Stomach (tissue), 9 donors: ENCODE measurements around the gene MARCHF3. TPM values are rescaled to one million over a fixed set of nuclear protein-coding genes. Genes with fewer than 3 reads are reported as not detected.

Experiments used
- DNase-seq, 2 donors: peaks; one replicate each; pipeline versions ENCODE4 v3.0.0 to v3.0.0-alpha.2; 2013 to 2019
- H3K27ac ChIP-seq, 5 donors: fragments of 200-600 bp in 4 of 5; sonication (generic) in 4 of 5; one replicate each; pipeline ENCODE4 v1.5.1; 2013 to 2019; ENCODE audit warnings: mild to moderate bottlenecking in 1 of 5, moderate library complexity in 1 of 5
- H3K27me3 ChIP-seq, 3 donors: fragments of 200-600 bp; sonication (generic); one replicate each; pipeline ENCODE4 v1.5.1; 2017 to 2019; ENCODE audit warnings: mixed run types in 1 of 3
- H3K36me3 ChIP-seq, 4 donors: fragments of 200-600 bp; sonication (generic); 1 replicate in 3 of 4; 2 replicates in 1 of 4; pipeline ENCODE4 v1.5.1; 2016 to 2019
- H3K4me1 ChIP-seq, 4 donors: fragments of 200-600 bp; sonication (generic); one replicate each; pipeline ENCODE4 v1.5.1; 2016 to 2019
- H3K4me3 ChIP-seq, 4 donors: fragments of 200-600 bp; sonication (generic) in 3 of 4; one replicate each; pipeline ENCODE4 v1.5.1; 2016 to 2019; ENCODE audit warnings: mild to moderate bottlenecking in 1 of 4
- H3K9me3 ChIP-seq, 4 donors: fragments of 200-600 bp; sonication (generic); one replicate each; pipeline ENCODE4 v1.5.1; 2016 to 2019
- CTCF ChIP-seq, 7 experiments: fragments of 450-650 bp in 4 of 7; fragments of 200-600 bp in 3 of 7; sonication (generic) in 3 of 7; IDR thresholded peaks; one replicate each; pipeline ENCODE4 v1.5.1; 2016 to 2019; ENCODE audit warnings: antibody characterized with exemption in 7 of 7, control low read depth in 2 of 7, mild to moderate bottlenecking in 1 of 7
- EP300 ChIP-seq: sonication (generic); formaldehyde crosslinking; IDR thresholded peaks from one replicate; pipeline ENCODE4 v1.6.1; 2017; ENCODE audit warnings: antibody characterized with exemption
- POLR2A ChIP-seq, 4 donors: fragments of 450-650 bp; IDR thresholded peaks; one replicate each; pipeline ENCODE4 v1.6.1; 2016; ENCODE audit warnings: antibody characterized with exemption in 4 of 4, control low read depth in 2 of 4, mild to moderate bottlenecking in 1 of 4, moderate library complexity in 1 of 4
- POLR2AphosphoS5 ChIP-seq, 3 donors: sonication (generic); formaldehyde crosslinking; IDR thresholded peaks; one replicate each; pipeline ENCODE4 v1.6.1; 2016; ENCODE audit warnings: antibody characterized with exemption in 3 of 3
- WGBS, 5 donors: extraction: QIAGEN DNeasy Blood & Tissue Kit in 3 of 5; methylation state at CpG; one replicate each; pipeline versions ENCODE4 v1.1.5 to v1.1.7; 2013 to 2018; 5-methylcytosine and 5-hydroxymethylcytosine counted together
- intact Hi-C: fragments of 100-400 bp; cut with DNase I; formaldehyde crosslinking; loops from one replicate; pipeline ENCODE4 v1.15.1; 2023; ENCODE audit warnings: low total_unique reads
- polyA plus RNA-seq, 3 donors: library from polyadenylated mRNA; stranded (reverse); fragments of 200-250 nt; gene quantifications; one replicate each; pipeline ENCODE4 v1.2.3, GENCODE V29; 2013
- total RNA-seq, 5 donors: library from RNA; depleted of rRNA; stranded (reverse); fragments of >200 nt; gene quantifications; one replicate each; pipeline versions ENCODE4 v1.1.0 to v1.2.3, GENCODE V29; 2014 to 2016
- donor health status: healthy with polysubstance abuse.
- donor health status: Bipolar disorder and iron deficiency.
- donor health status: healthy.

Gene MARCHF3
- total and polyA plus RNA-seq, 8 donors = 1.1 to 11.9 (median 2.6) TPM; not detected in 1

- H3K4me3 ChIP-seq = no peak overlapping the region
- peaks cover 0 to 22% (median 4%) of the 10 kb centered on the region in 4 donors for H3K4me1 ChIP-seq
- intact Hi-C loops = no loop called here
- H3K27me3 ChIP-seq = no peaks in the 10 kb centered on the region
- no peaks in the 10 kb centered on the region for H3K36me3 ChIP-seq
- H3K27ac ChIP-seq = no peak overlapping the region
- no peak for DNase-seq
- WGBS, 5 donors = 76 to 89% (median 81%) methylated on average over 6 of the region's 6 CpGs
- no peaks in the 10 kb centered on the region for H3K9me3 ChIP-seq
- TF ChIP-seq CTCF (IDR thresholded peaks at IDR 0.05) (no peak), EP300 (no peak), POLR2A (IDR thresholded peaks at IDR 0.05) (no peak), POLR2AphosphoS5 (IDR thresholded peaks at IDR 0.05) (no peak)
These were observed 57.2 kb downstream of the MARCHF3 start for GRCh38 chr5:126973193-126973592.

- Histone ChIP-seq H3K4me3 (no peak overlapping the region), H3K27ac (peak overlapping the region in 1 of 5 donors; percentile 25), H3K27me3 (no peaks in the 10 kb centered on the region), H3K4me1 (peaks cover 0 to 22% (median 4%) of the 10 kb centered on the region in 4 donors), H3K36me3 (no peaks in the 10 kb centered on the region), H3K9me3 (no peaks in the 10 kb centered on the region)
- DNase-seq = peak in 1 of 2 donors; percentile 45
- TF ChIP-seq POLR2AphosphoS5 (IDR thresholded peaks at IDR 0.05) = no peak
- 42 to 56% (median 45%) methylated on average over 4 of the region's 4 CpGs for WGBS, 5 donors
- intact Hi-C loops = no loop called here
These were observed 58.1 kb downstream of the MARCHF3 start for GRCh38 chr5:126972062-126972895.

- intact Hi-C loops = no loop called here
- no peak for TF ChIP-seq POLR2AphosphoS5 (IDR thresholded peaks at IDR 0.05)
- TF ChIP-seq EP300 = no peak
- no peak for TF ChIP-seq CTCF (IDR thresholded peaks at IDR 0.05)
- no peak for TF ChIP-seq POLR2A (IDR thresholded peaks at IDR 0.05)
- Histone ChIP-seq H3K9me3 (no peaks in the 10 kb centered on the region), H3K27me3 (no peaks in the 10 kb centered on the region), H3K4me3 (no peak overlapping the region), H3K4me1 (peaks cover 0 to 22% (median 4%) of the 10 kb centered on the region in 4 donors), H3K36me3 (no peaks in the 10 kb centered on the region), H3K27ac (no peak overlapping the region)
- 86 to 100% (median 92%) methylated on average over 1 of the region's 1 CpG for WGBS, 5 donors
- DNase-seq = no peak
These were observed 58.8 kb downstream of the MARCHF3 start for GRCh38 chr5:126971455-126972031.

DNA sequence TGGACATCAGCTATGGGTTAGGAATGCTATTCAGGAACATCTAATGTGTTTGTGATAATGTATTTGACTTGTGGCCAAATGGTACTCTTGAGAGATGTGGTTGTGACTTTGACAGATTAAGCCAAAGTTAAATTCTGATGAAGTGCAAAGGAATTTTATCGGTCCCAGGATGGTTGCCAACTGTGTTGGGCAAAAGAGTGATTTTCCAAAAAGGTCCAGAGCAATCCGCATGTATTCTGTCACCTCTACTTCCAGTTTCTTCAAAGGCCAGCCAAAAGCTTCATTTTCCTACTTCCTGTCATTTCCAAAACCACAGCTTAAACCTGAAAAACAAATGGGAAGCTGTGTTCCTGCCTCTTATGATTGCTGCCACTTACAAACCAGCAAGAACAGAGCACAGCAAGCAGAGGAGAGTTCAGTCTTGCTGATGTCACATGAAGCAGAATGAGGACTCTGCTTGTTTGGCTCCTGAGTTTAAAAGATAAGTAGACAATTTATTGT lies 59.8 kb downstream of the MARCHF3 start:
- no peak for DNase-seq
- peaks cover 0 to 22% (median 4%) of the 10 kb centered on the region in 4 donors for H3K4me1 ChIP-seq
- 37 to 72% (median 63%) methylated on average over 2 of the region's 2 CpGs for WGBS, 5 donors

More for the DNA sequence above, 59.8 kb downstream of the MARCHF3 start:
- Histone ChIP-seq H3K27ac (no peak overlapping the region), H3K9me3 (no peaks in the 10 kb centered on the region), H3K27me3 (no peaks in the 10 kb centered on the region), H3K36me3 (no peaks in the 10 kb centered on the region), H3K4me3 (no peak overlapping the region)
- TF ChIP-seq POLR2A (IDR thresholded peaks at IDR 0.05) (no peak), EP300 (no peak), POLR2AphosphoS5 (IDR thresholded peaks at IDR 0.05) (no peak), CTCF (IDR thresholded peaks at IDR 0.05) (no peak)
- intact Hi-C loops = no loop called here
